HL-60 (cell line): ENCODE data around the gene SPAG9.
"Not testable (repeated sequence)": the region's sequence is repeated elsewhere in the genome, so short reads cannot be mapped to it uniquely, and the experiment has no call there.

Experiments
- DNase-seq, 2 experiments: peaks; one replicate each; pipeline ENCODE4 v3.0.0-alpha.2; 2010 to 2020; ENCODE audit warnings: low read depth in 1 of 2, low spot score in 1 of 2
- H3K27ac ChIP-seq: fragments of 250-450 bp; sonication (Bioruptor Pico); replicated peaks from 2 replicates; pipeline ENCODE4 v1.5.1; 2020; ENCODE audit warnings: mild to moderate bottlenecking, moderate library complexity
- H3K27me3 ChIP-seq: fragments of 250-450 bp; sonication (Bioruptor Pico); 2 replicates; pipeline ENCODE4 v1.5.1; 2021; ENCODE audit warnings: mild to moderate bottlenecking, moderate library complexity; ENCODE audit not compliant: insufficient read depth, poor library complexity, severe bottlenecking
- H3K4me3 ChIP-seq: replicated peaks from 2 replicates; pipeline ENCODE4 v1.5.1; 2011; ENCODE audit warnings: mild to moderate bottlenecking, control low read depth, low read length; ENCODE audit not compliant: insufficient read depth
- CTCF ChIP-seq: IDR thresholded peaks from one replicate; pipeline ENCODE4 v1.5.1; 2011; ENCODE audit warnings: low read length, control low read depth, inconsistent platforms; ENCODE audit not compliant: insufficient read depth
- GABPA ChIP-seq: IDR thresholded peaks from 2 replicates; pipeline ENCODE4 v1.6.1; 2012; ENCODE audit warnings: low read depth
- POLR2AphosphoS5 ChIP-seq: IDR thresholded peaks from 2 replicates; pipeline ENCODE4 v1.6.1; 2012; ENCODE audit warnings: low read depth
- REST ChIP-seq: IDR thresholded peaks from 2 replicates; pipeline ENCODE4 v1.6.1; 2012; ENCODE audit warnings: low read depth; ENCODE audit not compliant: insufficient replicate concordance
- SPI1 ChIP-seq: IDR thresholded peaks from 2 replicates; pipeline ENCODE4 v1.6.1; 2012; ENCODE audit warnings: low read depth, mild to moderate bottlenecking, borderline replicate concordance

SPAG9 gene

GRCh38 chr17:50944902-50945720 lies 175.6 kb downstream of the SPAG9 start:
- TF ChIP-seq CTCF (no peak), REST (no peak), SPI1 (no peak), POLR2AphosphoS5 (no peak), GABPA (no peak)
- no peak overlapping the region for H3K27ac ChIP-seq
- H3K27me3 ChIP-seq: no peaks in the 10 kb centered on the region
- H3K4me3 ChIP-seq: peak overlapping the region; percentile 33
- no peak for DNase-seq

- Histone ChIP-seq H3K4me3 (peak overlapping the region; percentile 33), H3K27ac (no peak overlapping the region; the same call in 1 of the 2 replicates), H3K27me3 (no peaks in the 10 kb centered on the region)
- peak in 1 of 2 experiments; percentile 80 for DNase-seq
- TF ChIP-seq POLR2AphosphoS5 (peak; percentile 63; the same call in 1 of the 2 replicates), SPI1 (no peak)
Measured at GRCh38 chr17:50944054-50944901, 176.4 kb downstream of the SPAG9 start.

GRCh38 chr17:50943575-50943933 lies 177.1 kb downstream of the SPAG9 start:
- H3K27me3 ChIP-seq: no peaks in the 10 kb centered on the region
- no peak for DNase-seq
- H3K27ac ChIP-seq: no peak overlapping the region
- no peak overlapping the region for H3K4me3 ChIP-seq
- TF ChIP-seq REST (no peak), GABPA (no peak), SPI1 (no peak), CTCF (no peak), POLR2AphosphoS5 (no peak)

DNA sequence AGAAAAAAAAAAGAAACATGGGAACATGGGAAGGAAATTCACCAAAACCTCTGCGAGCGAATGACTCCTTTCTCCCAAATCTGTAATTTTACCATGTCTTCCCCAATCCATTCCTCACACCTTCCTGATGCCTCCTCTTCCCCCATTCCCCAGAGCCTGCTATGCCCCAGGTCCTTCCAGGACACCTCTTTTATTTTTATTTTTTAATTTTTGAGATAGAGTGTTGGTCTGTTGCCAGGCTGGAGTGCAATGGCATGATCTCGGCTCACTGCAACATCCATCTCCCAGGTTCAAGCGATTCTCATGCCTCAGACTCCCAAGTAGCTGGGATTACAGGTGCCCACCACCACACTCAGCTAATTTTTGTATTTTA lies 179.0 kb downstream of the SPAG9 start:
- H3K27ac ChIP-seq, H3K4me3 ChIP-seq, DNase-seq, H3K27me3 ChIP-seq: not testable (repeated sequence)
